ENCODE measurements around the gene TRPT1.

Gene TRPT1

DNA sequence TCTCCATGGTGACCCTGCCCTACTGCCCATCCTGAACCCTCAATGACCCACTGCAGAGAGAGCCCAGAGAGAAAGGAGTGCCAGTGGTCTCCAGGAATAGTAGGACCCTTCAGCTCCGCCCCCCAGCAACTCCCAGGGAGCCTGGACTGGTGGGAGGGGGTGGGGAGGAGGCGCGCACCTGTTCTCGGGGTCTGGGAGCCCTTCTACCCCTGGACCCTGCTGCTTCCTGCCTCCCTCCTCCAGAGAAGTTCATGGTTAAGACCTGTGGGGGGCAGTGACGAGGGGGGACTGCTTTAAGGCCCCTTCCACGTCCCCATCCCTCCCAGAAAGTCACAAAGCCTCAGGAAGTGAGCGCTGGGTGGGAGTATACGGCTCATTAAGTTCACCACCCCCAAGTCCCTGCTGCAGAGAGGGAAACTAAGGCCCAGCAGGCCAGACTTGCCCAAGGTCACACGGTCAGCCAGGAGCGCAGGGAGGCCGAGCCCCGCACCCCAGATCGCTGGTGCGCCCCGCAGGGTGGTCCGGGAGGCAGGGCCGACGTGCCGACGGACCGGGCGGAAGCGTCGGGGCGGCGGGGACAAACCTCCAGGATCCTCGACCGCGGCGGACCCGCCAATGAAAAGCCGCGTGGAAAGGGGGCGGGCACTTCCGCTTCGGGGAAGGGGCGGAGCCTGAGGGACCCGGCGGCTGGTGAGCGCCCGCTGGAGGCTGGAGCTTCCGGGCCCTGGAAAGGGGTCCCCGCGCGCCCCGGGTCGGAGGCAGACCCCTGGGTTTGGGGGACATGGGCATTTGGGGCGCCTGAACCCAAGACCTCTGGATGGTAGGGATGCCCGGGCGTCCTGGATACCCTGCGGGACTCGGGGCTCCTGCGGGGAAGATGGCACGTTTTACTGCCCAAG, at the start of gene TRPT1, which contains the start of gene NUDT22:
Gene TRPT1, minus strand, starts transcription at position 579 of the 899 bp plus-strand sequence. Its CDS starts 326 bp downstream, at position 253.
Gene NUDT22, plus strand, starts transcription at position 667 of the 899 bp plus-strand sequence. CDS start 379 bp downstream, outside the sequence.
- peak; percentile 89 for DNase-seq (ENCODE audit: low read depth)

- DNase-seq (ENCODE audit: low read depth) = no peak
These were observed 49.2 kb upstream of the TRPT1 start for GRCh38 chr11:64275031-64275800.

GRCh38 chr11:64269540-64270220, 43.7 kb upstream of the TRPT1 start:
- peak; percentile 94 for DNase-seq (ENCODE audit: low read depth)

DNA sequence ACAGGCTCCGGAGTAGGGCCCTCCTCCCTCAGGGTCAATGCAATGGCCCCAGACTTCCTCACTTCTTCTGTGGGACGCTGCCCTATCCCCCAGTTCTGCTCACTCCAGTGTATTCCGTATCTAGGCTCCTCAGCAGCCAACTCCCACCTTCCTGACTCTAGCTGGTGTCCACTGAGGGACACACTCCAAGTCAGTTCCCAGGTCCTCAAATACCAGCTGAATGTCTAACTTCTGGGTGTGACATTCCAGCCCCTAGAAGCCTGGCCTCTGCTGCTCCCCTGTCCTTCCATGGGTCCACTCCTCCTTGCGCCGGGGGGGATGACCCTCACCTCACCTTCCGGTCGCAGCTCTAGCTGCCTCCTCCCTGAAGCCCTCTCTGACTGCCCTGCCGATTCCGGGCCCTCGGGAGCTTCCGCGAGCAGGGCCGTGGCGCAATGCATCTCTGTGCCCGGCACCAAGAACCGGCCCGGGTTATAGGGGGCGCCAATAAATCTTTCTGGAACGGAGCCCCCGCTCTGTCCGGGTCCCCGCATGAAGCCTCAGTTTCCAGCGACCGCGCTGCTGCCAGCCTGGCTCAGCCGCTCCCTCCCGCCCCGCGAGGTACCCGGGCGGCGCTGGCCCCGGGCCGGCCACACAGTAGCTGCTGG, 43.0 kb upstream of the TRPT1 start:
- peak; percentile 26 for DNase-seq (ENCODE audit: low read depth)

DNA sequence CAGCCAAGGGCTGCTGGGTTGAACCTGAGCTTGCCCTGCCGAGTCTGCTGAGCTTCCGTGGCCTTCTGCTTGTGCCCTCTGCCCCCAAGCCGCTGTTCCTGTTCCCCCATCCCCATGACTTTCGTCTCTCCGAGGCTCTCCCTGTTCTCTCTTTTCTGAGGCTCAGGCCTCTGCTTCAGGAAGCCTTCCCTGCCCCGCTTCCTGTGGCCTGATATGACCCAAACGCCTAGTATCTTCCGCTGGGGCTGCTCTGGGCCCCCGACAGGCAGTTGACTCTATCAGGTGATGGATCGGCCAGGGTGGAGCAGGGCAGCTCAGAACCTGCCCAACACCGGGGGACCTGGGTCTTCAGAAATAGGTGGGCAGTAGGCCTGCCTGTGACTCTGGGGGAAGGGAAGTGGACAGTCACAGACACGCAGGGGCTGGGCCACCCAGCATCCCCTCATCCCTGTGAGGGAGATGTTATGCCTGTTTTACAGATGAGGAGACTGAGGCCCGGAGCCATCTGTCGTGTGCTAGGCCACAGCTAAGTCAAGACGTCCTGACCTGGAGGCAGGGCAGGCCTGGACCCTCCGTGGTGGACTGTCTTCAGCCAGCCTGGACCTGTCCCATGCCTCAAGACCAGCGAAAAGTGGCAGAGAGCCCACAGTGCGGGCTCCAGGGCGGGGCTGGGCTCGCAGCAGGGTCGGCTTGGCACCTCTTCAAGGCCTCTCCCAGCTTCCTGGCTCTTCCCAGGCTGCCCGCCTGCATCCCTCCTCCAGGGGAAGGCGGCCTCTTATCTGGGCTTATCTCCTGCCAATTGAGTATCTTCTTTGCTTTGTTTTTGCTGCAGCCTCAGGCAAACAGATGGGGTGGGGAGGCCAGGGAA, 42.3 kb upstream of the TRPT1 start:
- no peak for DNase-seq (ENCODE audit: low read depth)

DNA sequence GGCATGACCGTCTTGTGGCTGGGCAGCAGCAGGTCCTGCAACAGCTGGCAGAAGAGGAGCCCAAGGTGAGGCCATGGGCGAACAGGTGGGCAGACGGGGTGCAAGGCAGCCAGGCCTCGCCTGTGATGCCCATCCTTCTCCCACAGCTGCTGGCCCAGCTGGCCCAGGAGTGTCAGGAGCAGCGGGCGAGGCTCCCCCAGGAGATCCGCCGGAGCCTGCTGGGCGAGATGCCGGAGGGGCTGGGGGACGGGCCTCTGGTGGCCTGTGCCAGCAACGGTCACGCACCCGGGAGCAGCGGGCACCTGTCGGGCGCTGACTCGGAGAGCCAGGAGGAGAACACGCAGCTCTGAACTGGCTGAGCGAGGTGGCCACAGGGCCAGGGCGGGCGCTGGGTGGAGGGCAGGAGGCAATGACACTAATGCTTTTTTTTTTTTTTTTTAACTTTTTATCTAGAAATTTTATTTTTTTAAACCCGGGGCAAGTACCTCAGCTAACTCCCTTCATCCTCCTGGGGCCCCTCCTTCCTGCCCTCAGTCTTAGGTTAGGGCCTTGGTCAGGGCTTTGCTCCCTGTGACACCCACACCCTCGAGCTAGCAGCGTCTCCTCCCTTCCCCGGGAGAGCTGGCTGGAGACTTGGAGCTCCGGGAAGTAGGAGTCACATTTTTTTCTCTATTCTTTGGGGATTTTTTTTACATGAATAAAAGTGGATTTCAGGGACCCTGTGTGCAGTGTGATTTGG, 41.4 kb upstream of the TRPT1 start:
- no peak for DNase-seq (ENCODE audit: low read depth)

GRCh38 chr11:64266339-64266738, 40.4 kb upstream of the TRPT1 start:
- no peak for DNase-seq (ENCODE audit: low read depth)

- DNase-seq (ENCODE audit: low read depth) = no peak
These were observed 39.5 kb upstream of the TRPT1 start for GRCh38 chr11:64265176-64266160.

GRCh38 chr11:64264371-64264852, 38.4 kb upstream of the TRPT1 start:
- no peak for DNase-seq (ENCODE audit: low read depth)

DNA sequence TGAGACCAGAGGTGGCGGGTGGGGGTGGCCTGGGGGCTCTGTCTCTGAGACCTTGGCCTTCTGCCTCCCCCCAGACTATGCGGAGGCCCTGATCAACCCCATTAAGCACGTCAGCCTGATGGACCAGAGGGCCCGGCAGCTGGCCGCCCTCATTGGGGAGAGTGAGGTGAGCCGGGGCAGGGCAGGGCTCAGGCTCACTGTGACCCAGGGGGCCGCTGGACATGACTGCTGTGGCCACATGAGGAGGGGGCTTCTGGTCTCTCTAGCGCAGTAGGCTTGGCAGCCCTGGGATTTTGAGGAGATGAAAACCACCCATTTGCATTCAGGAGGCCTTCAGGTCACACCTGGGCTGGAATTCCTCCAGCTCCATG, 37.9 kb upstream of the TRPT1 start:
- DNase-seq (ENCODE audit: low read depth) = no peak

- DNase-seq (ENCODE audit: low read depth) = no peak
These were observed 37.3 kb upstream of the TRPT1 start for GRCh38 chr11:64263021-64263946.

- DNase-seq (ENCODE audit: low read depth) = no peak
These were observed 36.5 kb upstream of the TRPT1 start for GRCh38 chr11:64262271-64263002.

DNA sequence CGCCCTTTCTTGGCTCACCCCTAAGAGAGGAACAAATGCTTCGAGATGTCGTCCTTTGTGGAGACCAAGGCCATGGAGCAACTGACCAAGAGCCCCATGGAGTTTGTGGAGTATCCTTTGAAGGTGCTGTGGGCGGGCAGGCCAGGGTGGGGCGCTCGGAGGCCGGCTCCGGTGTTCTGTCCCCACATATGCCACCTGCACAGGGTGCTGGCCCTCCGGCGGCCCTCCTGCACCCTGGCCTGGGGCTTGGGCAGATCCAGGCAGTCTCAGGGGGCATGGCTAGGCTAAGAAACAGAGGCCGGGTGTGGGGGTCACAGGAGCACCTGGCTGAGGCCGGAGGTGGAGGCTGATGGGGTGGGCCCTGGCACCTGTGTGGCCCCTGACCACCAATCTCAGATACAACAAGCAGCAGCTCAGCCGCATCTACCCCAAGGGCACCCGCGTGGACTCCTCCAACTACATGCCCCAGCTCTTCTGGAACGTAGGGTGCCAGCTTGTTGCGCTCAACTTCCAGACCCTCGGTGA, 35.6 kb upstream of the TRPT1 start:
- DNase-seq (ENCODE audit: low read depth) = no peak

GRCh38 chr11:64260147-64260708, 34.2 kb upstream of the TRPT1 start:
- no peak for DNase-seq (ENCODE audit: low read depth)

GRCh38 chr11:64259533-64260067, 33.6 kb upstream of the TRPT1 start:
- no peak for DNase-seq (ENCODE audit: low read depth)

DNA sequence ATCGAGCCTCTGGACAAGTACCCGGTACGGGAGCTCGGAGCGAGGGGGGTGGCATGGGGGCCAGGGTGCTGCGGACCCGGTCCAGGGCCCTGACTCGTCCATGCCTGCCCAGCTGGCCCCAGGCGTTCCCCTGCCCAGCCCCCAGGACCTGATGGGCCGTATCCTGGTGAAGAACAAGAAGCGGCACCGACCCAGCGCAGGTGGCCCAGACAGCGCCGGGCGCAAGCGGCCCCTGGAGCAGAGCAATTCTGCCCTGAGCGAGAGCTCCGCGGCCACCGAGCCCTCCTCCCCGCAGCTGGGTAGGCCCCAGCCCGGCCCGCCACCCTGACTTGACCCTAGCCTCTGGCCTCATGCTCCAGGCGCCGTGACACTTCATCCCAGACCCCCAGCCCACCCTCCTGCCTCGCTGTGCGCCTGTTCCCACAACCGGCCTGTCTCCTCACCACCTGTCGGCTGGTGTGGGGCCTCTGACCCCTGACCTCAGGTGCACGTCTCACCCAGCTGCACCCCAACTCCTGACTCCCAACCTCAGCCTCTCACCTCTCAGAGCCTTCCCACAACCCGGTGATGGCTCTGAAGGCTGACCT, 33.1 kb upstream of the TRPT1 start:
- DNase-seq (ENCODE audit: low read depth) = no peak
